GM10248 (cell line): Measurements from ENCODE around the gene MLLT10.

Experiments
- CTCF ChIA-PET: fragments of 300-600 bp; sonication (Branson Sonifier 250); formaldehyde crosslinking; extraction: SDS; loops from one replicate; lab custom pipeline; 2021; ENCODE audit warnings: antibody characterized with exemption; lab: Yijun Ruan, JAX
- POLR2A ChIA-PET: fragments of 350-650 bp; sonication (Branson Sonifier 250); formaldehyde crosslinking; extraction: SDS; loops from one replicate; lab custom pipeline; 2020; ENCODE audit warnings: antibody characterized with exemption; lab: Yijun Ruan, JAX
- DNase-seq: peaks from one replicate; pipeline ENCODE4 v3.0.0; 2012; ENCODE audit errors: extremely low spot score
- CTCF ChIP-seq: IDR thresholded peaks from 2 replicates; pipeline ENCODE4 v1.5.1; 2012; ENCODE audit warnings: mild to moderate bottlenecking, low read depth; ENCODE audit errors: extremely low read depth, missing control alignments, control extremely low read depth

Gene MLLT10

GRCh38 chr10:21692916-21693315 lies 158.9 kb downstream of the MLLT10 start:
- TF ChIP-seq CTCF = no peak
- CTCF ChIA-PET = interaction anchor here (0.9 kb wide), 1 partner anchor 32 kb away, joined by 3 read pairs; no protein-coding TSS in a partner anchor
- POLR2A ChIA-PET = no interaction called here
- no peak for DNase-seq

- ChIA-PET POLR2A (no interaction called here), CTCF (interaction anchor here (0.9 kb wide), 1 partner anchor 31 kb away, joined by 3 read pairs; no protein-coding TSS in a partner anchor)
- no peak for DNase-seq
- no peak for TF ChIP-seq CTCF
Observed at GRCh38 chr10:21693418-21693817, 159.4 kb downstream of the MLLT10 start.

GRCh38 chr10:21694631-21695030 lies 160.6 kb downstream of the MLLT10 start:
- no peak for DNase-seq
- ChIA-PET POLR2A (no interaction called here), CTCF (no interaction called here)
- TF ChIP-seq CTCF = no peak

- TF ChIP-seq CTCF = no peak
- ChIA-PET CTCF (interaction anchor here (0.8 to 1.6 kb wide), 2 partner anchors 8 to 9 kb away, joined by 3 read pairs; no protein-coding TSS in a partner anchor), POLR2A (no interaction called here)
- DNase-seq = no peak
Observed at GRCh38 chr10:21696302-21696701, 162.3 kb downstream of the MLLT10 start.

GRCh38 chr10:21699575-21699974 lies 165.5 kb downstream of the MLLT10 start:
- CTCF ChIA-PET = no interaction called here
- DNase-seq = no peak
- TF ChIP-seq CTCF = no peak
- POLR2A ChIA-PET = no interaction called here

- no peak for TF ChIP-seq CTCF
- DNase-seq = no peak
- CTCF ChIA-PET = no interaction called here
- POLR2A ChIA-PET = no interaction called here
Observed at GRCh38 chr10:21700474-21700873, 166.4 kb downstream of the MLLT10 start.
